ENCODE results near the gene CCDC122.

DNA sequence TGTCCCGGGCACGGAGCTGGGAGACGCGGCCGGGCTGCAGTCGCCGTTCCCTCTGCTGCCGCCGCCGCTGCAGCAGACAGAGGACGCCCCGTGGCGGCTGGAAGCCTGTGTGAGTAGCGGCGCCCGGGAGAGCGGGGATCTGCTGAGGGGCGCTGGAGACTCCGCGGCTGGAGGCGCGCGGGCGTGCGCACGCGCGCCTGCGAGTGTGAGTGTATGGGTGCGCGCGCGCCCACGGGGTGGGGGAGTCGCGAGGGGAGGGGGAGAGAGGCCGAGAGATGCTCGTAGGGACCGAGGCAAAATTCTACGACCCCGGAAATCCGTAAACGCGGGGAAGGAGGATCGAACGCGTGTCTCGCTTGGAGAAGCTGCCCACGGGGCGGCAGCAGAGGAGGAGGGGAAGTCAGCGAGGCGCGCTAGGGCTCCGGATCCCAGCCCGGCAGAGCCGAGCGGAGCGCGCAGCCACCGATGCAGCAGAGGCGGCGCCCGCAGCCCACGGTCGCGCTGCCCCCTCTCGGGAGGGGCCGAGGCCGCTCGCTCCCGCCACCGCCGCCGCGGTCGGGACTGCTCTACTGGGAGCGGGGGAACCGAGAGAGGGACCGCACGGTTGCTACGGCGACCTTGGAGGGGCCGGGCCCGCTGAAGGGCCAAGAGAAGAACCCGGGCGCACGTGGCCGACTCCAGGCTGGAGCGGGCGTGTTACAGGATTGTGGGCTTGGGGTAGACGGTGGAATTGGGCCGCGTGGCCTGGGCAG lies 92.6 kb downstream of the CCDC122 start, which contains the start of gene ENOX1:
- TF ChIP-seq, protein P1, sequence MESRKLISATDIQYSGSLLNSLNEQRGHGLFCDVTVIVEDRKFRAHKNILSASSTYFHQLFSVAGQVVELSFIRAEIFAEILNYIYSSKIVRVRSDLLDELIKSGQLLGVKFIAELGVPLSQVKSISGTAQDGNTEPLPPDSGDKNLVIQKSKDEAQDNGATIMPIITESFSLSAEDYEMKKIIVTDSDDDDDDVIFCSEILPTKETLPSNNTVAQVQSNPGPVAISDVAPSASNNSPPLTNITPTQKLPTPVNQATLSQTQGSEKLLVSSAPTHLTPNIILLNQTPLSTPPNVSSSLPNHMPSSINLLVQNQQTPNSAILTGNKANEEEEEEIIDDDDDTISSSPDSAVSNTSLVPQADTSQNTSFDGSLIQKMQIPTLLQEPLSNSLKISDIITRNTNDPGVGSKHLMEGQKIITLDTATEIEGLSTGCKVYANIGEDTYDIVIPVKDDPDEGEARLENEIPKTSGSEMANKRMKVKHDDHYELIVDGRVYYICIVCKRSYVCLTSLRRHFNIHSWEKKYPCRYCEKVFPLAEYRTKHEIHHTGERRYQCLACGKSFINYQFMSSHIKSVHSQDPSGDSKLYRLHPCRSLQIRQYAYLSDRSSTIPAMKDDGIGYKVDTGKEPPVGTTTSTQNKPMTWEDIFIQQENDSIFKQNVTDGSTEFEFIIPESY (IDR thresholded peaks at IDR 0.05), result no peak
- TF ChIP-seq, protein P2, sequence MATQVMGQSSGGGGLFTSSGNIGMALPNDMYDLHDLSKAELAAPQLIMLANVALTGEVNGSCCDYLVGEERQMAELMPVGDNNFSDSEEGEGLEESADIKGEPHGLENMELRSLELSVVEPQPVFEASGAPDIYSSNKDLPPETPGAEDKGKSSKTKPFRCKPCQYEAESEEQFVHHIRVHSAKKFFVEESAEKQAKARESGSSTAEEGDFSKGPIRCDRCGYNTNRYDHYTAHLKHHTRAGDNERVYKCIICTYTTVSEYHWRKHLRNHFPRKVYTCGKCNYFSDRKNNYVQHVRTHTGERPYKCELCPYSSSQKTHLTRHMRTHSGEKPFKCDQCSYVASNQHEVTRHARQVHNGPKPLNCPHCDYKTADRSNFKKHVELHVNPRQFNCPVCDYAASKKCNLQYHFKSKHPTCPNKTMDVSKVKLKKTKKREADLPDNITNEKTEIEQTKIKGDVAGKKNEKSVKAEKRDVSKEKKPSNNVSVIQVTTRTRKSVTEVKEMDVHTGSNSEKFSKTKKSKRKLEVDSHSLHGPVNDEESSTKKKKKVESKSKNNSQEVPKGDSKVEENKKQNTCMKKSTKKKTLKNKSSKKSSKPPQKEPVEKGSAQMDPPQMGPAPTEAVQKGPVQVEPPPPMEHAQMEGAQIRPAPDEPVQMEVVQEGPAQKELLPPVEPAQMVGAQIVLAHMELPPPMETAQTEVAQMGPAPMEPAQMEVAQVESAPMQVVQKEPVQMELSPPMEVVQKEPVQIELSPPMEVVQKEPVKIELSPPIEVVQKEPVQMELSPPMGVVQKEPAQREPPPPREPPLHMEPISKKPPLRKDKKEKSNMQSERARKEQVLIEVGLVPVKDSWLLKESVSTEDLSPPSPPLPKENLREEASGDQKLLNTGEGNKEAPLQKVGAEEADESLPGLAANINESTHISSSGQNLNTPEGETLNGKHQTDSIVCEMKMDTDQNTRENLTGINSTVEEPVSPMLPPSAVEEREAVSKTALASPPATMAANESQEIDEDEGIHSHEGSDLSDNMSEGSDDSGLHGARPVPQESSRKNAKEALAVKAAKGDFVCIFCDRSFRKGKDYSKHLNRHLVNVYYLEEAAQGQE (IDR thresholded peaks at IDR 0.05), result no peak
- TF ChIP-seq, protein P3, sequence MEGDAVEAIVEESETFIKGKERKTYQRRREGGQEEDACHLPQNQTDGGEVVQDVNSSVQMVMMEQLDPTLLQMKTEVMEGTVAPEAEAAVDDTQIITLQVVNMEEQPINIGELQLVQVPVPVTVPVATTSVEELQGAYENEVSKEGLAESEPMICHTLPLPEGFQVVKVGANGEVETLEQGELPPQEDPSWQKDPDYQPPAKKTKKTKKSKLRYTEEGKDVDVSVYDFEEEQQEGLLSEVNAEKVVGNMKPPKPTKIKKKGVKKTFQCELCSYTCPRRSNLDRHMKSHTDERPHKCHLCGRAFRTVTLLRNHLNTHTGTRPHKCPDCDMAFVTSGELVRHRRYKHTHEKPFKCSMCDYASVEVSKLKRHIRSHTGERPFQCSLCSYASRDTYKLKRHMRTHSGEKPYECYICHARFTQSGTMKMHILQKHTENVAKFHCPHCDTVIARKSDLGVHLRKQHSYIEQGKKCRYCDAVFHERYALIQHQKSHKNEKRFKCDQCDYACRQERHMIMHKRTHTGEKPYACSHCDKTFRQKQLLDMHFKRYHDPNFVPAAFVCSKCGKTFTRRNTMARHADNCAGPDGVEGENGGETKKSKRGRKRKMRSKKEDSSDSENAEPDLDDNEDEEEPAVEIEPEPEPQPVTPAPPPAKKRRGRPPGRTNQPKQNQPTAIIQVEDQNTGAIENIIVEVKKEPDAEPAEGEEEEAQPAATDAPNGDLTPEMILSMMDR (IDR thresholded peaks at IDR 0.05; ENCODE audit: low read depth, low read length, missing input control), result no peak

Data from liver (tissue), 2 donors.